ENCODE results near the gene CITED4. TPM values are rescaled to one million over a fixed set of nuclear protein-coding genes. Genes with fewer than 3 reads are reported as not detected.

Gene CITED4
- total RNA-seq, 1 donor from 2014 or later = 0.98 TPM

DNA sequence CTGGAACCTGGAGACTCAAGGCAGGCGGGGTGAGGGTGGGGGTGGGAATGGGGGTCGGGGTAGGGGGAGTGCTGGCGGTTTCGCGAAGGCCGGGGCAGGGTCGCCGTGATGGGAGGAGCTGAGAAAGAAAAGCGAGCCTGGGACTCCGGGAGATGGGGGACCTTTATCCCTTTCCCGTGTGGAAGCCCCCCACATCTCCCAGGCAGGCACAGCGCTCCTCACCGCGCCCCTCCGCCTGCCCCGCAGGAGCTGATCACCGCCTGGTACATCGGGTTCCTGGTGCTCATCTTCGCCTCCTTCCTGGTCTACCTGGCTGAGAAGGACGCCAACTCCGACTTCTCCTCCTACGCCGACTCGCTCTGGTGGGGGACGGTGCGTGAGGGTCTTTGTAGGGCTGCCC lies 43.1 kb downstream of the CITED4 start:
- TF ChIP-seq, protein P1, sequence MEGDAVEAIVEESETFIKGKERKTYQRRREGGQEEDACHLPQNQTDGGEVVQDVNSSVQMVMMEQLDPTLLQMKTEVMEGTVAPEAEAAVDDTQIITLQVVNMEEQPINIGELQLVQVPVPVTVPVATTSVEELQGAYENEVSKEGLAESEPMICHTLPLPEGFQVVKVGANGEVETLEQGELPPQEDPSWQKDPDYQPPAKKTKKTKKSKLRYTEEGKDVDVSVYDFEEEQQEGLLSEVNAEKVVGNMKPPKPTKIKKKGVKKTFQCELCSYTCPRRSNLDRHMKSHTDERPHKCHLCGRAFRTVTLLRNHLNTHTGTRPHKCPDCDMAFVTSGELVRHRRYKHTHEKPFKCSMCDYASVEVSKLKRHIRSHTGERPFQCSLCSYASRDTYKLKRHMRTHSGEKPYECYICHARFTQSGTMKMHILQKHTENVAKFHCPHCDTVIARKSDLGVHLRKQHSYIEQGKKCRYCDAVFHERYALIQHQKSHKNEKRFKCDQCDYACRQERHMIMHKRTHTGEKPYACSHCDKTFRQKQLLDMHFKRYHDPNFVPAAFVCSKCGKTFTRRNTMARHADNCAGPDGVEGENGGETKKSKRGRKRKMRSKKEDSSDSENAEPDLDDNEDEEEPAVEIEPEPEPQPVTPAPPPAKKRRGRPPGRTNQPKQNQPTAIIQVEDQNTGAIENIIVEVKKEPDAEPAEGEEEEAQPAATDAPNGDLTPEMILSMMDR (IDR thresholded peaks at IDR 0.05) = no peak
- H3K27me3 Mint-ChIP-seq = no peaks in the 10 kb centered on the region
- ChIA-PET CTCF (no interaction called here), POLR2A (interaction anchor here (1.6 kb wide), 1 partner anchor 10 kb away, joined by 3 read pairs; no protein-coding TSS in a partner anchor)
- ATAC-seq (ENCODE audit: low read depth) (no peak), DNase-seq (no peak)
- intact Hi-C loops (cut with micrococcal nuclease) = no loop called here
- H3K4me3 Mint-ChIP-seq = peak overlapping the region; percentile 85
- peaks cover 13% of the 10 kb centered on the region for H3K4me1 Mint-ChIP-seq
- H3K9me3 Mint-ChIP-seq = no peaks in the 10 kb centered on the region
- H3K27ac Mint-ChIP-seq = no peak overlapping the region
- no peaks in the 10 kb centered on the region for H3K36me3 Mint-ChIP-seq (ENCODE audit: low read depth)

DNA sequence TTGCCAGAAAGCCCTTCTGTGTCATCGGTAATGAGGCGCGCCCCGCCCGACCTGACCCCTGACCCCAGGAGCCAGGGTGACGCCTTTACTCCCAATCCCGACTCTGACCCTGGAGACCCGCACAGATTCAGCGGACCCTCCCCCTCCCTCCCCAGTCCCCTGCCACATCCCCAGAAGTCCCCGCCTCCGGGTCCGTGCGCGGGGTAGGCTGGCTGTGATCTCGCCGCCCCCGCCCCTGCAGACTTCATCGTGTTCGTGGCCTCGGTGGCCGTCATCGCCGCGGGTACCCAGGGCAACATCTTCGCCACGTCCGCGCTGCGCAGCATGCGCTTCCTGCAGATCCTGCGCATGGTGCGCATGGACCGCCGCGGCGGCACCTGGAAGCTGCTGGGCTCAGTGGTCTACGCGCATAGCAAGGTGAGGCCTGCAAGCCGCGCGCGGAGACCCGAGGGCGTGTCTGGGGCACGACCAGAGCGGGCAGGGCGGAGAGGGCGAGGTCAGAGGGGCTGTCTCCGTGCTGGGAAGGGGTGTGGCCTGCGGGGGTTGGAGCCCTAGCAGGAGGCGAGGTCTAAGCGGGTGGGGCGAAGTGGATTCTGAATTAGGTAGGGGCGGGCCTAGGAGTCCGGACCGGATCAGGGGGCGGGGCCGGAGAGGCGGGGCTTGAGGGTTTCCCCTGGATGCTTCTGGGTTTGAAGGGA lies 43.8 kb downstream of the CITED4 start:
- Mint-ChIP-seq H3K27ac (peak overlapping the region; percentile 66), H3K9me3 (no peaks in the 10 kb centered on the region), H3K27me3 (no peaks in the 10 kb centered on the region), H3K4me1 (peaks cover 13% of the 10 kb centered on the region), H3K4me3 (peak overlapping the region; percentile 85), H3K36me3 (ENCODE audit: low read depth) (no peaks in the 10 kb centered on the region)
- peak; percentile 68 for DNase-seq
- CTCF ChIA-PET = no interaction called here
- TF ChIP-seq, protein P1 (IDR thresholded peaks at IDR 0.05) = no peak
- intact Hi-C loops (cut with micrococcal nuclease) = loop anchor here (1.0 kb wide), 3 partner anchors 9 to 44 kb away; partner anchors contain the start of gene CITED4
- POLR2A ChIA-PET = interaction anchor here (1.6 kb wide), 1 partner anchor 9 kb away, joined by 3 read pairs; no protein-coding TSS in a partner anchor
- ATAC-seq (ENCODE audit: low read depth) = peak; percentile 99

GRCh38 chr1:40817791-40818263 lies 44.3 kb downstream of the CITED4 start:
- CTCF ChIA-PET = no interaction called here
- intact Hi-C loops (cut with micrococcal nuclease) = loop anchor here (1.0 kb wide), 3 partner anchors 9 to 44 kb away; partner anchors contain the start of gene CITED4
- H3K4me1 Mint-ChIP-seq = peaks cover 13% of the 10 kb centered on the region
- ATAC-seq (ENCODE audit: low read depth) (peak; percentile 47), DNase-seq (no peak)
- H3K4me3 Mint-ChIP-seq = peak overlapping the region; percentile 85
- POLR2A ChIA-PET = interaction anchor here (1.6 kb wide), 1 partner anchor 9 kb away, joined by 3 read pairs; no protein-coding TSS in a partner anchor
- H3K36me3 Mint-ChIP-seq (ENCODE audit: low read depth) = no peaks in the 10 kb centered on the region
- H3K27ac Mint-ChIP-seq = peak overlapping the region; percentile 66
- TF ChIP-seq, protein P1 (IDR thresholded peaks at IDR 0.05) = no peak
- H3K9me3 Mint-ChIP-seq = no peaks in the 10 kb centered on the region
- no peaks in the 10 kb centered on the region for H3K27me3 Mint-ChIP-seq

DNA sequence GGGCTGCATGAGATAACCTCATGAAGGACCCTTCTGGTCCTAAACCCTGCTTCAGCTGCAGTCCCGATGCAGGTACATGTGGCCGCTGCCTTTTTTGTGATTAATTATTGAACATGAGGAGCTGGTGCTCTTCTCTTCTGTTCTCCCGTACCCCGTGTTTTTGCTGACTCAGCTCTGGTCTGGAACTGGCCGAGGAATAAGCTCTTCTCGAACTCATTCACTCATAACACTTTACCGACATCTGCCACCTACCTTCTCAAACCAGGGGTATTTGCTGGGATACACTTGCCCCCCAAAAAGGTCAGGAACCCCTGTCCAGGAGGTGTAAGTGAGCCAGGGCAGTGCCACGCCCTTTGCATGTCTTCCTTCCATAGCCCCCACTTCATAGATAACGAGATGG lies 46.7 kb downstream of the CITED4 start:
- CTCF ChIA-PET = no interaction called here
- Mint-ChIP-seq H3K4me1 (peaks cover 14% of the 10 kb centered on the region), H3K27ac (no peak overlapping the region), H3K4me3 (no peak overlapping the region), H3K9me3 (no peaks in the 10 kb centered on the region), H3K27me3 (no peaks in the 10 kb centered on the region), H3K36me3 (ENCODE audit: low read depth) (no peaks in the 10 kb centered on the region)
- TF ChIP-seq, protein P1 (IDR thresholded peaks at IDR 0.05) = no peak
- ATAC-seq (ENCODE audit: low read depth) (no peak), DNase-seq (no peak)
- intact Hi-C loops (cut with micrococcal nuclease) = no loop called here
- POLR2A ChIA-PET = interaction anchor here (1.3 kb wide), 1 partner anchor 11 kb away, joined by 5 read pairs; no protein-coding TSS in a partner anchor

Other genes with a start within 250 kb of the CITED4 start
- 5.5 and 6.2 TPM in 2 replicates for gene RIMS3, start 196.7 kb downstream of the CITED4 start, total RNA-seq
- gene NFYC, start 170.7 kb downstream of the CITED4 start, total RNA-seq = 68.7 and 76.0 TPM in 2 replicates
- 0.20 and 0.27 TPM in 2 replicates for gene KCNQ4, start 78.6 kb downstream of the CITED4 start, total RNA-seq
- 39.5 and 43.0 TPM in 2 replicates for gene CTPS1, start 117.3 kb upstream of the CITED4 start, total RNA-seq
- gene SLFNL1, start 159.4 kb upstream of the CITED4 start, total RNA-seq = 0.39 and 0.47 TPM in 2 replicates

All from activated B cell treated with CpG ODN at 0.5 μM for 24 hours (primary cell).